HUDEP-2 (cell line): Measurements from ENCODE around the gene RAD17.
"Not testable (repeated sequence)": the region's sequence is repeated elsewhere in the genome, so short reads cannot be mapped to it uniquely, and the experiment has no call there.

ENCODE experiments used
- DNase-seq, 76 experiments: peaks; one replicate each; lab custom pipeline; 2025; ENCODE audit not compliant: unreplicated experiment in 76 of 76; lab: John Stamatoyannopoulos, UW

The RAD17 gene

GRCh38 chr5:69369340-69370121 is at the start of gene RAD17, which contains the start of the genes AK6 and TAF9:
TSS of gene RAD17 (plus strand) at chr5:69369818. CDS start at chr5:69372209, 2,391 bp downstream.
TSS of gene AK6 (minus strand) at chr5:69369520. CDS start at chr5:69369490, 30 bp downstream.
TSS of gene TAF9 (minus strand) at chr5:69369520. CDS start at chr5:69365737, 3,783 bp downstream.
- peak in 75 of 76 experiments; percentile 59 to 99 (median 87) for DNase-seq

DNA sequence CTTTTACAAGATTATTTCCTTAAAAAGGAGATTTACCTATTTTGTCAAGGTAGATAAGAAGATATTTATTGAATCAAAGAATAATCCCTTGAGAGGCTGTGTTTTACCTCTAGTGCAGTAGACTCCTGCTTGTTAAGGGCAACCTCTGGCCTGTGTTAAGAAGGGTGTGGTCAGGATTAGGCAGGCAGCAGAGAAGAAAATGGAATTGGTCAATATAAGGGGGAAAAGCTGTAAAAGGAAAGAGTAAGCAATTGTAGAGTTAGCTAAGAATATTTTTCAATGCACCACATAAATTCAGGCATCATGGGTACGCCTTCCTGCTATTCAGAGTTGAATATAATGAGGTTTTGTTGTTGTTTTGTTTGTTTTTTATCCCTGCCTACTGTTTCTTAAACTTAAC is 43.3 kb upstream of the RAD17 start:
- no peak for DNase-seq

DNA sequence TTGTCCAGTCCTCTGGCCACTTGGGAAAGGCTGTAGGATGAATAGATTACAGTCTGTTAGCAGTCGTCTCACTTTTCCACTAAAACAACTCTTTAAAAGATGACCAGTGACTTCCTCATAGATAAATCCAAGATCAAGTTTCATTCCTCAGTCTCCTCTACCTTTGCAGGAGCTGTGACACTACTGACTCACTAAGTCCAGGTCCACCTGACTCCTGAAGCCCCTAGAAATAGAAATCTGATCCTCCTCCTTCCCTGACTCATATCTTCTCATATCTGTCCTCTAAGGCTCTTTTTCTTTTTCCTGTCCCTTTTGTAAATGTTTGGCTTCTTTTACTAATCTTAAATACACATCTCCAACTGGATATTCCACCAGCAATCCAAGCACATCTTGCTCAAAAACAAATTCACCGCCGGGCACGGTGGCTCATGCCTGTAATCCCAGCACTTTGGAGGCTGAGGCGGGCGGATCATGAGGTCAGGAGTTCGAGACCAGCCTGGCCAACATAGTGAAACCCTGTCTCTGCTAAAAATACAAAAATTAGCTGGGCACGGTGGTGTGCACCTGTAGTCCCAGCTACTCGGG is 39.6 kb upstream of the RAD17 start:
- no peak for DNase-seq

DNA sequence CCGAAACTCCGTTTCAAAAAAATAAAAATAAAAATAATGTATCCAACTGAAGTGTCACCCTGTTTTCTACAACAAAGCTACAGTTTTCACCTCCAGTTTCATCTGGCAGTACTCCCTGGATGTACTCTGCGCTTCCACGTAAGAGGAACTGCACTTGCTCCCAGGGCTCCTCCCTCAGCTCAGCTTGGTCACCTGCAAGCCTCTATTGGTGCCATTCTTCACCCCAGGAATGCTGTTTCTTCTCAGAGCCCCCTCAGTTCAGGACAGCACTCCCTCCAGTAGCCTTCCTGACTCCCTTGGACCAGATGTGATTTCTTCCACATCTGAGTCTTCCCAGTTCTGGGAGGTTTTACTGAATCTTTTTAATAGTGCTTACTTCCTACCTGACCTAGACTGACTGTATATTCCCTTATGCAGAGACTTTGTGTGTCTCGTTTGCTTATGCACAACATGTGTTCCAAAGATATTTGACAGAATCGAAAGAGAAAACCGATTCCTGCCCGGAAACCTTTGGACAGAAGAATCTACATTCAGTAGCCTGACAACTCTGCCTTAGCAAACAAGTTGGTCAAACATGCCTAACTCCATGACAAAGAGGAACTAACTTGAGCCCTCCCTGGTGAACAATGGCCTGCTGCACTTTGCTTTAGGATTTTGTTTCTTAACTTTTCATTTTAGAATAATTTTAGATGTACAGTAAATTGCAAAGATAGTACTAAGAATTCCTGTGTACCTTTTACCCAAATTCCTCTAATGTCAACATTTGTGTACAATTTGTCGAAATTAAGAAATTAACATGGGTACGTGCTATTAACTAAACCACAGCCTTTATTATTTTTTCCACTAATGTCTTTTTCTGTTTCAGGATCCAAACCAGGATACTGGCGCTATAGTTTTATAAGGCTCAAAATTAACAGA is 37.8 kb upstream of the RAD17 start:
- DNase-seq: peak in 2 of 76 experiments; percentile 3 to 6

- DNase-seq: not testable (repeated sequence)
Observed at GRCh38 chr5:69333668-69334315, 35.8 kb upstream of the RAD17 start.

- peak in 72 of 76 experiments; percentile 10 to 86 (median 68) for DNase-seq
Observed at GRCh38 chr5:69334793-69335268, 34.8 kb upstream of the RAD17 start.

GRCh38 chr5:69335341-69335935 is 34.2 kb upstream of the RAD17 start:
- peak in 1 of 76 experiments; percentile 1 for DNase-seq

GRCh38 chr5:69341520-69342161 is 28.0 kb upstream of the RAD17 start:
- DNase-seq: no peak

- no peak for DNase-seq
Observed at GRCh38 chr5:69343083-69343482, 26.5 kb upstream of the RAD17 start.

GRCh38 chr5:69350664-69351063 is 19.0 kb upstream of the RAD17 start:
- no peak for DNase-seq

DNA sequence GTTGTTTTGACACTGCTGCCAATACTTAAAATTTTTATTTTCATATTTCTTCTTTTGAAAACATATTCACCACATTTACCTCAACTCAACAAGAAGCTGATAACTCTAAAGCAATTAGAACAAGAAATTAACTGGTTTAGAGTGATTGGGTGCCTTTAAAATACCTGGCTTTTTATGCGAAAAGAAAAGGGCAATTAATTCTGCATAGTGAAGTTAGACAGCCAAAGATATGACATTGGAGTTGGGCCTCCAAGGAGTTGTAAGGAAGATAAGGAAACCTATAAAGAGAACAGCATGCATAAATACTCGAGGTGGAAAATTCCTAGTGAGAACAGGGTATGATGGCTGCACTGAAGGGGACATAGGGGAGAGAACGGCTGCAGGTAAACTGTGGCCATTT is 9.9 kb upstream of the RAD17 start:
- no peak for DNase-seq

DNA sequence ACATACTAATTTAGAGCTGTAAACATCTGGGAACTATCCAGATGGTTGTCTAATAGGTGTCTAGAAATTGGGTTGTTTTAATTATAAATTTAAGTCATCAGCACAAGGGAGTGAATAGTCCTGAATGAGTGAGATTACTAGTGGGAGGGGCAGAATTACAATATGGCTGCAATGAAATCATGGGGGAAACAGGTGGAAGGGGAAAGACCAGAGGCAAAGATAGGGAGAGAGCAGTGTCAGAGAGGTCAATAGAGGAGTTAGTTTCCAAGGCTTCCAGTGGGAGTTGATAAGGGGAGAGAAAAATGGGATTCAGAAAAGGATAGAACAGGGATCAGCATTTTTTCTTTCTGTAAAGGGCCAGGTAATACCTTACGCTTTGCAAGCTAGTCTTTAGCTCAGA is 9.2 kb upstream of the RAD17 start:
- no peak for DNase-seq

DNA sequence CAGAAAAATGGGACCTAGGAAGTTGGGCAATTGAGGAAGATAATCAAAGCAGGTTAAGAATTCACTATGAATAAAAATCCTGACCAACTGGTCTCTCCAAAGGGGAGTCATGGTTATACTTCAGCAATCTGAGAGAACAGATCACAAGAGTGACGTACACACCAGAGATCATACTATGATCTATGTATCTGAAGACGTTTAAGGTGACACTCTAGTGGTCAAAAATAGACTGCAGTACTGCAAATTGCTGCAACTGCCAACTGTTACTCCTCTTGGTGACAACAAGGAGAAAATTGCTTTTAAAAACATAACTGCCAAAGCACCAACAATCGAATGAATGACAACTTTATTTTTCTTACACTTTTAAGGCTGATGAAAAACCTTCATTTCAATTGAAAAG is 5.2 kb upstream of the RAD17 start:
- DNase-seq: peak in 24 of 76 experiments; percentile 0 to 60 (median 21)

DNA sequence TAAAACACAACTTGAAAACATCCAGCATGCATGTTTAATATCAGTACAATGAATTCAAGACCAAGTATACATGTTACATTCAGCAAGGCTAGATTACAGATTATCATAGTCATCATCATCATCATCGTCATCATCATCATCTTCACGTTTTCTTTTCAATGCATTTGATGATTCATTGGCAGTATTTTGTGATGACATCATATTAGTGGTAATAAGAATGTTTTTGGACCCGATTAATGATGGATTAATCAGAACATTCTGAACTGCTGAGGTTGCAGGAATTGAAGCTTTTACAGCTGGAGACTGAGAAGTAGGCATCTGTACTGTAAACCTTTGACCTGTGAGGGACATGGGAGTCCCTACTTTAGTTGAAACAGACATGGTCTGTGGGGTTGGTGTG is 4.8 kb upstream of the RAD17 start:
- DNase-seq: no peak

DNA sequence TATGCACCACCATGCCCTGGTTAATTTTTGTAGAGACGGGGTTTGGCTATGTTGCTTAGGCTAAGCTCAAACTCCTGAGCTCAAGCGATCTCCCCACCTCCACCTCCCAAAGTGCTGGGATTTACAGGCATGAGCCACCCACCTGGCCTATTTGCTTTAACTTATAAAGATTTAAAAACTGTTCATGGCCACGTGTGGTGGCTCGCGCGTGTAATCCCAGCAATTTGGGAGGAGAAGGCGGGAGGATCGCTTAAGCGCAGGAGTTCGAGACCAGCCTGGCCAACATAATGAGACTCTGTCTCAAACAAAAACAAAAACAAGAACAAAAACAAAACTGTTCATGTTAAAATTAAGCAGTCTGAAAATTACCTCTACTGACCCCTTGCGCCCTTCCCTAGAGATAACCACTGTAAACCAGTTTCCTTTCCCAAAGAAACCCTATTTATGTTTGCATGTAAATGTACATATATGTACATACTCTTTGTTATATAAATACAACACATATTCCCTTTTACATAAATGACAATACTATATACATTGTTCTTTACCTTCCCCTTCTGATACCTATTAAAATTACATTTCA is 1.8 kb upstream of the RAD17 start:
- peak in 8 of 76 experiments; percentile 2 to 28 (median 10) for DNase-seq

GRCh38 chr5:69368458-69369339 is 919 bp upstream of the RAD17 start:
- DNase-seq: peak in 50 of 76 experiments; percentile 17 to 85 (median 69)

DNA sequence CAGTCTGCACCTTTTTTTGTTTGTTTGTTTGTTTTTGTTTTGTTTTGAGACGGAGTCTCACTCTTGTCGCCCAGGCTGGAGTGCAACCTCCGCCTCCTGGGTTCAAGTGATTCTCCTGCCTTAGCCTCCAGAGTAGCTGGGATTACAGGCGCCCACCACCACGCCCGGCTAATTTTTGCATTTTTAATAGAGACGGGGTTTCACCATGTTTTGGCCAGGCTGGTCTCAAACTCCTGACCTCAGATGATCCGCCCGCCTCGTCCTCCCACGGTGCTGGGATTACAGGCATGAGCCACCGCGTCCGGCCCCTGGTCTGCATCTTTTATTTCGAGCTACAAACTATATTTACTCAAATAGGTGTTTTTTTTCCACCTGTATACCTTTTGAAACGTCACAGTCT is 717 bp downstream of the RAD17 start:
- DNase-seq: peak in 6 of 76 experiments; percentile 3 to 26 (median 11)

DNA sequence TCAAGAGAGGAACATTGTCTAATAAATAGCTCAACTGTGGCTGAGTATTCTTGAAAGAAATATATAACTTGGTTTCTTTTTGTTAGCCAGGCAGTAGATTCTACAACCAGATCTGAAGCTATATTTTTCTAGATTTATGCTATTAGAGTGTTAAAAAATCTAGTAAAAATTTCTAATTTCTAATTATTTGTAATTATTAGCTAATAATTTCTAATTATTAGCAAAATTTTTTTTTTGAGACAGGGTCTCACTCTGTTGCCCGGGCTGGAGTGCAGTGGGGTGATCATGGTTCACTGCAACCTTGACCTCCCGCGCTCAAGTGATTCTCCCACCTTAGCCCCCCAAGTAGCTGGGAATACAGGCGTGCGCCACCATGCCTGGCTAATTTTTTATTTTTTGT is 2.8 kb downstream of the RAD17 start:
- no peak for DNase-seq
